Kidney (tissue), 14 donors: Measurements from ENCODE around the gene ATXN1L. TPM values are rescaled to one million over a fixed set of nuclear protein-coding genes. Genes with fewer than 3 reads are reported as not detected.
"Not testable (repeated sequence)": the region's sequence is repeated elsewhere in the genome, so short reads cannot be mapped to it uniquely, and the experiment has no call there.

Source experiments
- DNase-seq, 5 donors: peaks; one replicate each; pipeline ENCODE4 v3.0.0-alpha.2; 2013 to 2020
- FAIRE-seq: peaks from 2 replicates; lab custom pipeline; 2012; peaks lifted over from hg19 to GRCh38; lab: Jason Lieb, UNC
- H3K27ac ChIP-seq, 2 donors: one replicate each; pipeline ENCODE4 v1.7.0; 2013; ENCODE audit warnings: low read depth in 2 of 2, low read length in 2 of 2, inconsistent platforms in 1 of 2
- H3K27me3 ChIP-seq: one replicate; pipeline ENCODE4 v1.7.1; 2013; ENCODE audit warnings: low read length, inconsistent platforms; ENCODE audit not compliant: control insufficient read depth, insufficient read depth
- H3K36me3 ChIP-seq, 3 donors: one replicate each; pipeline versions ENCODE4 v1.7.0 to v1.7.1; 2013; ENCODE audit warnings: low read length in 3 of 3, control low read depth in 1 of 3, inconsistent platforms in 1 of 3; ENCODE audit not compliant: insufficient read depth in 3 of 3, control insufficient read depth in 2 of 3
- H3K4me1 ChIP-seq, 3 donors: one replicate each; pipeline versions ENCODE4 v1.7.0 to v1.7.1; 2013; ENCODE audit warnings: low read length in 3 of 3, inconsistent platforms in 1 of 3, low read depth in 1 of 3; ENCODE audit not compliant: control insufficient read depth in 2 of 3, insufficient read depth in 2 of 3
- H3K4me3 ChIP-seq, 3 donors: one replicate each; pipeline versions ENCODE4 v1.7.0 to v1.8.1; 2013; ENCODE audit warnings: low read length in 3 of 3, control low read depth in 1 of 3, inconsistent platforms in 1 of 3
- H3K9ac ChIP-seq, 3 donors: one replicate each; pipeline versions ENCODE4 v1.7.0 to v1.7.1; 2013; ENCODE audit warnings: low read length in 3 of 3, control low read depth in 1 of 3, inconsistent platforms in 1 of 3
- H3K9me3 ChIP-seq, 3 donors: one replicate each; pipeline versions ENCODE4 v1.7.0 to v1.7.1; 2013; ENCODE audit warnings: low read length in 3 of 3, control low read depth in 1 of 3, inconsistent platforms in 1 of 3; ENCODE audit not compliant: control insufficient read depth in 2 of 3, insufficient read depth in 1 of 3
- intact Hi-C: fragments of 100-400 bp; cut with DNase I; formaldehyde crosslinking; loops from one replicate; pipeline ENCODE4 v1.11.1; 2022
- polyA plus RNA-seq: library from polyadenylated mRNA; stranded (reverse); fragments of 350-450 nt; fragmentation: Illumina TruSeq; extraction: RNeasy Lipid Tissue Mini Kit (QIAGEN cat#74804); gene quantifications from one replicate; pipeline ENCODE4 v1.2.3, GENCODE V29; 2014; ENCODE audit warnings: low read depth, low replicate concordance; ENCODE audit not compliant: insufficient read depth
- total RNA-seq: library from RNA; stranded (reverse); fragmentation: NEBNext Ultra II Directional; extraction: Animal tissue kit (Norgen Biotek cat#: 25700); gene quantifications from one replicate; pipeline ENCODE4 v1.2.1, GENCODE V29; 2021
- TF ChIP-seq, protein P1 (sequence below): IDR thresholded peaks from 3 replicates; pipeline ENCODE4 v1.5.1; 2012; ENCODE audit warnings: mild to moderate bottlenecking, moderate library complexity, borderline replicate concordance; ENCODE audit not compliant: insufficient read depth; ENCODE audit errors: extremely low read depth
- donor health status: control.
- donor health status: control.
- donor health status: control.
- donor health status: control.
- donor health status: control.
- donor health status: DM: yes; HTN: yes; CAD: no.
- donor health status: Normal renal cell carcinoma (clear cell type).

ATXN1L gene
- total and polyA plus RNA-seq, 2 donors from 2014 or later = 7.4 to 37.5 TPM

DNA sequence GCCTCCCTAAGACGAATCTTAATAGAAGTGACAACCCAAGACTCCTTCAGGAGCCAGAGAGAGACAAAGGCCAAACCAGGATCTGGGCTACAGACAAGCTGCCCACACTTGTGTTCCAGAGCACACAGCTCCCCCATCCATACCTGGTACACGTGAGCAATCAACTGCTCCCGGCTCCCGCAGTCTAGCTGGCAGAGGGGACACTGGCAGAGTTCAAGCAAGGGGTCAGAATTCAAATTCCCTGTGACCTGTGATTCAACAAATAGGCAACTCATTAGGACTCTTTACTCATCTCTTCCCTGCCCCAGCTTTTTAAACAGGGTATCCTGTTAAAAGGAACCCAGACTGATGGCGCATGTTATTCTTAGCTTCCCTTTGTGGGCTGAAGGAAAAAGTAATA, 18.2 kb downstream of the ATXN1L start:
- Histone ChIP-seq H3K4me1 (peaks cover 0 to 14% (median 12%) of the 10 kb centered on the region in 3 donors), H3K4me3 (no peak overlapping the region), H3K9ac (no peak overlapping the region), H3K27me3 (no peaks in the 10 kb centered on the region), H3K27ac (no peak overlapping the region), H3K9me3 (no peaks in the 10 kb centered on the region), H3K36me3 (peaks cover 11 to 22% (median 12%) of the 10 kb centered on the region in 3 donors)
- FAIRE-seq (no peak), DNase-seq (no peak)
- TF ChIP-seq, protein P1, sequence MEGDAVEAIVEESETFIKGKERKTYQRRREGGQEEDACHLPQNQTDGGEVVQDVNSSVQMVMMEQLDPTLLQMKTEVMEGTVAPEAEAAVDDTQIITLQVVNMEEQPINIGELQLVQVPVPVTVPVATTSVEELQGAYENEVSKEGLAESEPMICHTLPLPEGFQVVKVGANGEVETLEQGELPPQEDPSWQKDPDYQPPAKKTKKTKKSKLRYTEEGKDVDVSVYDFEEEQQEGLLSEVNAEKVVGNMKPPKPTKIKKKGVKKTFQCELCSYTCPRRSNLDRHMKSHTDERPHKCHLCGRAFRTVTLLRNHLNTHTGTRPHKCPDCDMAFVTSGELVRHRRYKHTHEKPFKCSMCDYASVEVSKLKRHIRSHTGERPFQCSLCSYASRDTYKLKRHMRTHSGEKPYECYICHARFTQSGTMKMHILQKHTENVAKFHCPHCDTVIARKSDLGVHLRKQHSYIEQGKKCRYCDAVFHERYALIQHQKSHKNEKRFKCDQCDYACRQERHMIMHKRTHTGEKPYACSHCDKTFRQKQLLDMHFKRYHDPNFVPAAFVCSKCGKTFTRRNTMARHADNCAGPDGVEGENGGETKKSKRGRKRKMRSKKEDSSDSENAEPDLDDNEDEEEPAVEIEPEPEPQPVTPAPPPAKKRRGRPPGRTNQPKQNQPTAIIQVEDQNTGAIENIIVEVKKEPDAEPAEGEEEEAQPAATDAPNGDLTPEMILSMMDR = no peak
- intact Hi-C loops = no loop called here

- Histone ChIP-seq H3K27ac (no peak overlapping the region), H3K27me3 (no peaks in the 10 kb centered on the region), H3K9ac (no peak overlapping the region), H3K9me3 (no peaks in the 10 kb centered on the region), H3K4me3 (no peak overlapping the region), H3K36me3 (peaks cover 12 to 22% (median 21%) of the 10 kb centered on the region in 3 donors), H3K4me1 (peaks cover 0 to 5% (median 3%) of the 10 kb centered on the region in 3 donors)
- FAIRE-seq (no peak), DNase-seq (no peak)
- intact Hi-C loops = no loop called here
- TF ChIP-seq, protein P1 = no peak
Measured at GRCh38 chr16:71865173-71865863, 19.5 kb downstream of the ATXN1L start.

DNA sequence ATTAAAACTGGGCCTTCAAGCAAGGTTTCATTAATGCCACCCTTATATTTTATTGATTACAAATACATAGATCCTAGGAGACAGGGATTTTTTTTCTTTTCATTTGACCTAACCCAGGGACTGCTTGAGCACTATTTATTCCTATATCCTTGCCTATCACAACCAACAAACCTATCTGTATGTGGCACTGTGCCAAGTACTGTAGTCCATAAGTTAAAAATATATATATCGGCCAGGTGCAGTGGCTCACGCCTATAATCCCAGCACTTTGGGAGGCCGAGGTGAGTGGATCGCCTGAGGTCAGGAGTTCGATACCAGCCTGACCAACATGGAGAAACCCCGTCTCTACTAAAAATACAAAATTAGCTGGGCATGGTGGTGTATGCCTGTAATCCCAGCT, 21.4 kb downstream of the ATXN1L start:
- H3K9ac ChIP-seq, H3K27me3 ChIP-seq, DNase-seq, FAIRE-seq, H3K4me1 ChIP-seq, intact Hi-C loops, H3K9me3 ChIP-seq, H3K27ac ChIP-seq, H3K4me3 ChIP-seq: not testable (repeated sequence)
- peaks cover 9 to 22% (median 15%) of the 10 kb centered on the region in 3 donors for H3K36me3 ChIP-seq

DNA sequence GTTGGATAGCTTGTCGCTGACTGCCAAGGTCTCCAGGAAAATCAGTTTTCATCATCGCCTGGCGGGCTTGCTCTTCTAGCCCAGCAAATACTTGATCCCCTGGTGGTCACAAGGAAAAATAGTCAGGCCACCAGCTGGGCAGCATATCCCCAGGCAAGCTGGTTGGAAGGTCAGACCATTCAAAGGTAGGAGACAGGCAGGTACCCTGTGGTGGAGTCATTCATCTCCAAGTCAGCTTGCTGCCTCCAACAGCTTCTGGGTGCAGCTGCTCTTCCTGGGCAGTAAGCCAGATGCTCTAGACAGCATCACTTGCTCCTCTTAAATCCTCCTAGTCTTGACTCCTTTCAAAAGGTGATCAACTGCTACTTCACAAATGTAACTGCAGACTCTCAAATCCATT, 22.2 kb downstream of the ATXN1L start:
- no peak for FAIRE-seq
- H3K36me3 ChIP-seq = peaks cover 9 to 17% (median 15%) of the 10 kb centered on the region in 3 donors
- intact Hi-C loops = no loop called here

More for the DNA sequence above, 22.2 kb downstream of the ATXN1L start:
- Histone ChIP-seq H3K4me3 (no peak overlapping the region), H3K9ac (no peak overlapping the region), H3K27me3 (no peaks in the 10 kb centered on the region), H3K9me3 (no peaks in the 10 kb centered on the region), H3K4me1 (peaks cover 0 to 5% (median 3%) of the 10 kb centered on the region in 3 donors), H3K27ac (no peak overlapping the region)
- no peak for DNase-seq
- TF ChIP-seq, protein P1 = no peak
